MV-4-11 (cell line): Measurements from ENCODE around the gene CLEC17A.
"Not testable (repeated sequence)": the region's sequence is repeated elsewhere in the genome, so short reads cannot be mapped to it uniquely, and the experiment has no call there.

Experiments
- DNase-seq: peaks from one replicate; lab custom pipeline; 2025; lab: John Stamatoyannopoulos, UW

CLEC17A gene

DNA sequence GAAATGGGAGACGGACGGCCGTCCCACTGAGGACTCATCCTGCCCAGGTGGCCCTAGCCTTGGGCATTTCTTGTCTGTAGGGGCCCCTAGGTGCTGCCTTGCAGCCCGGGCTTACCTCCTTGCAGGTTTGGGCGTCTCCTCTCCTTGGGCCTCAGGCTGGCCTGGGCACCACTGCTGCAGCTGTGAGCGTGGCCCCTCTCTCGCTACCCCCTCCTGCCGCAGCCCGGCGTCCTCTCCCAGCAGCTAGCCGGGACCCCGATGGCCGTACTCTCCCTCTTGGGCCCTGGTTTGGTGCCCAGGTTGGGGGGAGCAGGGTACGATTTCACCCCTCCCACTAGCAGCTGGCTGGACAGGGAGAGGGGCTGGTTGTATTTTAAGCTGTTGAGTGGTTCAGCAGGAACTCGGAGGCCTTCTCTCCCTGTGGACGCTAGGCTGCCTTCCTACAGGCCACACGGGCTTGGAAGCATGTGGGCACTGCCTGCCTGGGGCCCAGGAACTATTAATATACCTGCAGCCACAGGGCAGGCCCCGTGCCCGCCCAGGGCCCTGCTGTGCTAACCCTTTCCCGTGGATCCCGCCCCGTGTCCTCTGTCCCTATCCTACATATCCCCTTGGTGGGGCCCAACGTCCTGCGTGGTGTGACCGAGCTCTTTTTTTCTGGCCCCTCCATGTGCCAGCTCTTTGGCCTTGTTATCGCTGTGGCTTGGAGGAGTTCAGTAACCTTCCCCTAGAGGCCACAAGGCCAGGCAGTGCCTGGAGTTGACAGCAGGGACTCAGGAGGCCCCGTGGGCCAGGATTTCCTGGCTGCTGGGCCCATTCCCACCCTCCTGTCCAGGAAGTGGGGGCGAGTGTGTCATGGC is 22.7 kb upstream of the CLEC17A start:
- no peak for DNase-seq

DNA sequence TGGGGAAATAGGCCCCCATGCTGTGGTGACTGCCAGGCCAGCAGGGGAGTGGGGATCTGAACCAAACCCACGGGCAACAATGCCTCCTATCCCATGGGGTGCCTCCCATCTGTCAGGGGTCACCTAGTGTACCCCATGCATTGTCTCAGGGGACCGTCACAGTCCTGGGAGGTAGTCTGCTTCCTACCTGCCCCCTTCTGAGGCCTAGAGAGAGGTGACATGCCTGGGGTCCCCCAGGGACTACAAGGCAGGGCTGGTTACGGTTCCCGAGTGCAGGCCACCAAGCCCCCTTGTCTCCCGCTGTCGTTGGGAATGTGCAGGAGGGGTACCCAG is 22.1 kb upstream of the CLEC17A start:
- DNase-seq, result no peak

DNA sequence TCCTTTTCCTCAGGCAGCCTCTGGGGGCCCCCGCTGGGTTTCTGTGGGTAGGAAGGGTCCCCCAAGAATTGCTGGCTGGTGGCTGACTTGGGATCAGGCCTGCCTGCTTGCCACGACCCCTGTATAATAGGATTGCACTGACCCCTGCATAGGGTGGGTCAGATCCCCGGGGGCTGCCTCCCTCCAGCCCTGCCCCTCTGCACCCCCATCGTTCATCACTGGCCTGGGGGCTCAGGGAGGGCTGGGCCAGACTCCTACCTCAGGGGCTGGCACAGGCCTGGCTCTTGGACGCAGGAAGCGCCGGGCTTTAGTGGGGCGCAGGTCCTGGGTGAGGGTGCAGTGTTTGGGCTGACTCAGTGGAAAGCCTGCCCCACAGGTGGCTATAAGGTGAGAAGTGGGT is 21.6 kb upstream of the CLEC17A start:
- no peak for DNase-seq

- DNase-seq, result peak; percentile 38
Measured at GRCh38 chr19:14561847-14562351, 21.0 kb upstream of the CLEC17A start.

GRCh38 chr19:14562660-14563589 is 20.0 kb upstream of the CLEC17A start:
- no peak for DNase-seq

GRCh38 chr19:14563590-14563926 is 19.3 kb upstream of the CLEC17A start:
- no peak for DNase-seq

- no peak for DNase-seq
Measured at GRCh38 chr19:14563989-14564651, 18.8 kb upstream of the CLEC17A start.

DNA sequence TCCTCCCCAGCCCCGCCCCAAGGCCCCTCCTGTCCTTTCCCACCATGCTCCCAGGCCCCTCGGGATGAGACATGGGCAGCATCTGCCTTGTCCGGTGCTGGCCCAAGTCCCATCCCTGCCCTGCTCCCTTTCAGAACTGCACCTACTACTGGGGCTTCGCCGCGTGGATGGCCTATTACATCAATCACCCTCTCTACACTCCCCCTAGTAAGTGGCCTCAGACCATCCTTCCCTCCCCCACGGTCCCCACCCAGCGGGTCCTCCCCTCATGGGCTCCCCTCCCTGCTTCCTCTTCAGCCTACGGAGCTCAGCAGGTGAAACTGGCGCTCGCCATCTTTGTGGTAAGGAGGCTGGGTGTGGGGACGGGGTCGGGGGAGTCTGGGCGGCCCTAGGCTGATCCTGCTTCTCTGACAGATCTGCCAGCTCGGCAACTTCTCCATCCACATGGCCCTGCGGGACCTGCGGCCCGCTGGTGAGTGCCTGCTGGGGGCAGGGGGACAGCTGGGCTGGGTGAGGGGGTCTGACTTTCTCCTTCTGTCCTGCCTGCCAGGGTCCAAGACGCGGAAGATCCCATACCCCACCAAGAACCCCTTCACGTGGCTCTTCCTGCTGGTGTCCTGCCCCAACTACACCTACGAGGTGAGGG is 18.1 kb upstream of the CLEC17A start:
- not testable (repeated sequence) for DNase-seq

DNA sequence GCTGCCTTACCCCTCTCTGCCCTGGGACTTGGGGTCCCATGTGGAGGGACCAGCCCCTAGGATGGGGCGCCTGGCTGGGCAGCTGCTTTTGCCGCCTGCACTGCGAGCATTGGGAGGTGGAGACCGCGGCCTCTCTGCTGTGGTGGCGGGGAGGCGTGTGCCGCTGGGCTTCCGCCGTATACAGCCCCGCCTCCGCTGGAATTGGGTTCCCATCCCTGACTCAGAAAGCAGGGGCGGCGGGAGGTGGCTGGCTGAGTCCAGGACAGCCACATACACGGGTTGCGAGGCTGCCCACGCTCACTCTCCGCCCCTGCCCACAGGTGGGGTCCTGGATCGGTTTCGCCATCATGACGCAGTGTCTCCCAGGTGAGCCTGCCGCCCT is 17.6 kb upstream of the CLEC17A start:
- no peak for DNase-seq

DNA sequence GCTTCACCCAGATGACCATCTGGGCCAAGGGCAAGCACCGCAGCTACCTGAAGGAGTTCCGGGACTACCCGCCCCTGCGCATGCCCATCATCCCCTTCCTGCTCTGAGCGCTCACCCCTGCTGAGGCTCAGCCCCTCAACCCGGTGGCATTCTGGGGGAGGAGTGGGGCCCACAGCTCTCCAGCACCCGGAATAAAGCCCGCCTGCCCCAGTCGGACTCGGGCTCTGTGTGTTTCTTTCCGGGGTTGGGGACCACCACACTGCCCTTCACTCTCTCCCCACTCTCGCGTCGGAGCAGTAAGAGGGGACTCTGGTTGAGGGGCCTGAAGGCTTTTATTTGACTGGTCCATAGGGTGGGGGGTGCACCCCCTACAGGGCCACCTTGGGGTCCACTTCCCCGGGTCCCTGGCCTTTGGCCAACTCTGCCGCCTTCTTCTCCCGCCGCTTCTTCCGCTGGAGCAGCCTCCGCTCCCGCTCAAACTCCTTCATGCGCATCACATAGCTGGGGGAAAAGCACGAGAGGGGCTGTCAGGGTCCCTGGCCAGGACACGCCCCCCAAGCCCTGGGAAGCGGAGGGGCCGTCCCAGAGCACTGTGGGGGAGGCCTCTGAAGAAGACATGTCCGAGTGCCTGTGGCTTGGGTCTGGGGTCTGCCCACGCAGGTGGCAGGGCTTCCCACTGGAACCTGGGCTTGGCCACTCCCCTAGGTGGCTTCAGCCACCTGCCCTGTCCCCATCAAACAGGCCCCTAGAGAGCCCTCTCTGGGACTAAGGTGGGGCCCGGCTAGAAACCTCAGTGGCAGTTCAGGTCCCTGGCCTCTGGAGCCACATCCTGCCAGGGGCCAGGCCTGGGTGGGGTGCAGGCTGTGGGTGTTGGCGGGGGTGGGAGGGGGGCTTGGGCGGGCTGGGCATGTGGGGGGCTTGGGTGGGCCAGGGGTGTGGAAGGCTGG is 16.8 kb upstream of the CLEC17A start:
- no peak for DNase-seq

DNA sequence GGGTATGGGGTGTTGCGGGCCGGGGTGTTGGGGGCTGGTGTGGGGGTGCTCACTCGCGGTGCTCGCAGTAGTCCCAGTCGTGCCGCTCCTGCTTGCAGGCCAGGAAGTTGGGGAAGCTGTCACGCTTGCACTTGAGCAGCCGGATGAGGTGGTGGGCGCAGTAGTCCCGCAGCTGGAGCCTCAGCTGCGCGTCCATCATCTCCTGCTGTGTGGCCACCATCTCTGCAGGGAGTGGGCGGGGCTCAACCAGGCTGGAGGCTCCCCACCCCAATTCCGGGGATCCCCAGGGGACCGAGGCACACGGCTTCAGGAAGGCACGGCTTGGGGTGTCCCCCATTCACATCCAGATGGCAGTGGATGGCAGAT is 16.2 kb upstream of the CLEC17A start:
- DNase-seq, result no peak

DNA sequence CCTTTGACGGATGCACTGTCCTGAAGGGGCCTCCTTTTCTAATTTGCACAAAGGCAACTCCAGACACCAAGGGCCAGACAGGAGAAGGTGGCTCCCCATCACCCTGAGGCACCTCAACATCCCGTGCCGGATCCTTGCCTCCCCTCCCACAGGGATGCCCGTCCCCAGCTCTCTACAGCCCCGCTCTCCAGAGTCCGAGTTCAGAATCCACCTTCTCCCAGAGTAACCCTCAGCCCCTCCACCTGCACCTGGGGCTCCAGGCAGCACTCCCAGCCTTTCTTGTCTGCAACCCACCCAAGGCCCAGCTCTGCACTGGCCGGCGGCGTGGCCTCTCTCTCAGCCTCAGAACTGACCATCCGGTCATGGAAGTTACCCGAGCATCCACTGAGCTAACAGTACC is 15.8 kb upstream of the CLEC17A start:
- no peak for DNase-seq

GRCh38 chr19:14570864-14571527 is 11.9 kb upstream of the CLEC17A start:
- no peak for DNase-seq

DNA sequence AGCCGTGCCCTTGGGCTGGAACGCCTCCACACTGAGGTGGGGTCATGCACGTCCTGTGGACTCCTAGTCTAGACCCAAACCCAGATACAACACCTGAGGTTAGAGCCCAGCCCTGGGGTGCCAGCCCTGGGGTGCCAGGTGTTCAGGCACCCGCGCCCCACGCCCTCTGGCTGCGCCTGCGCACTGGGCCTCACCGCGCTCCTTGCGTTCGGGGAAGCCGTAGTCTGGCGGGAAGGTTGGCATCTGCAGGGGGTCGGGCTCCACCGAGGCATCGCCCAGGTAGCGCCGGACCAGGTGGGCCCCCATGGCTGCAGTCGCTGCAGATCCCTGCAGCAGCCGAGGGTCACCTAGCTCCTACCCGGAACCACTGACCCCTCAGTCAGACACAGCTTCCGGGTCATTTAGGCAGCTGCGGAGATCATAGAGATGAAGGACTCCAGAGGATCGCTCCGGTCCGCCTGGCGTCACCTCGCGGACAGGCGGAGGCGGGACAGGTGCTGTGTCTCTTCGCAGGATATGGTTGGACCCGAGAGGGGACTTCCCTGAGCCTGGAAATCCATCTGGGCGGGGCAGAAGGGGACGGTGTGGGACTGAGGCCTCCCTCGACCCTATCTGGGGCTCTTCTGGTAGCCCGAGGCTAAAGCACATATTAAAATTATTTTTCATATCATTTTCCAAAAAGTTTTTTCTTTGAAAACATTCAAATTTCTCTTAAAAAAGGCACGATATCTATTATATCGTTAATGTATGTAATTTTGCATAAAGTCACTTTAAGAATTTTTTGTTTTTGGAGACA is 11.0 kb upstream of the CLEC17A start, which contains the start of gene NDUFB7:
TSS of gene NDUFB7 (minus strand) at position 372 of the 796 bp plus-strand sequence. CDS start at position 306, 66 bp downstream.
- DNase-seq, result peak; percentile 98

DNA sequence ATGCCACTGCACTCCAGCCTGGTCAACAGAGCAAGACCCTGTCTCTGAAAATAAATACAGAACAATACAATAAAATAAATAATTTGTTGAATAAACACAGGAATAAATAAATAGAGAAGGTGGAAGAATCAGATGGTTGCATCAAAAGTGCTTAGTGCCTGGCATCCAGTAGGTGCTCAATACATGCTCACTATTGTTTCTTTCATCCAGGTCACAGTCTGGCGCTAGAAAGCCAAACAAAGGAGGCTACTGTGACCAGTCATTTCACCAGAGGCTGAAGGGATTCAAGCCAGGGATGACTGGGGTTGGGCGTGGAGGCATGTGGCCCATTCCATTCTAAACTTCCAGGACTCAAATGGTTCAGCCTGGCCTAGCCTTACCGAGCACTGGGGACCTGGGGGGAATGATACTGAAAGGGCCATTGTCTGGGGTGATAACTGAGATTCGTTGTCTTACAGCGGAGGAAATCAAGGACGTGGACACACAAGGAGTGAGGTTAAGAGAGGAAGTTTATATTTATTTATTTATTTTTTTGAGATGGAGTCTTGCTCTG is 7.4 kb upstream of the CLEC17A start:
- DNase-seq, result no peak

DNA sequence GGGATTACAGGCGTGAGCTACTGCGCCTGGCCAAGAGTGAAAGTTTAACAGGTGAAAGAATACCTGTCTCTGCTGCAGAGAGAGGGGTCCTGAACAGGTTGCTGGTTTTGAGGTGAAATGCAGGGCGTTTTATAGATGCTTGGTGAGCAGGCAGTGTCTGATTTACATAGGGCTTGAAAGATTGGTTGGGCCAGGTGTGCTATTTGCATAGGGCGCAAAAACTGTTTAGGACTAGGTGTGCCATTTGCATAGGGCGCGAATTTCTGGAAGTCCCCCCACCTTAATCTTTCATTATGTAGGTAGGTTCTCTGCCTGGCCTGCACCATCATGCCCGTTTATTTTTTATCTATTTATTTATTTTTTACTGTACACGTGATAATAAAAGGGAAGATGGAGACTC is 6.5 kb upstream of the CLEC17A start:
- DNase-seq, result no peak

DNA sequence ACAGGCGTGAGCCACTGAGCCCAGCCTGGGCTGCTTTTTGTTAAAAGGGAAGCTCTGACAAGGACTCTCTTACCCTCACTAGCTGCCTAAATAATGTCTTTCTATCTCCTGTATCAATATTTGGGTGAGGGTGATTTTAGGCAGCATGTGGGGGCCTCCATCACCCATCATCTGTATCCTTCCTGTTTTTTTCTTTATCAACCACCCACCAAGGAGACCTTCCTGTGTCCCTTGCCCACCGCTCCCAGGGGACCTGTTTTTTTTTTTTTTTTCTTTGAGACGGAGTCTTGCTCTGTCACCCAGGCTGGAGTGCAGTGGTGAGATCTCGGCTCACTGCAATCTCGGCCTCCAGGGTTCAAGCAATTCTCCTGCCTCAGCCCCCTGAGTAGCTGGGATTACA is 5.6 kb upstream of the CLEC17A start:
- DNase-seq, result no peak

DNA sequence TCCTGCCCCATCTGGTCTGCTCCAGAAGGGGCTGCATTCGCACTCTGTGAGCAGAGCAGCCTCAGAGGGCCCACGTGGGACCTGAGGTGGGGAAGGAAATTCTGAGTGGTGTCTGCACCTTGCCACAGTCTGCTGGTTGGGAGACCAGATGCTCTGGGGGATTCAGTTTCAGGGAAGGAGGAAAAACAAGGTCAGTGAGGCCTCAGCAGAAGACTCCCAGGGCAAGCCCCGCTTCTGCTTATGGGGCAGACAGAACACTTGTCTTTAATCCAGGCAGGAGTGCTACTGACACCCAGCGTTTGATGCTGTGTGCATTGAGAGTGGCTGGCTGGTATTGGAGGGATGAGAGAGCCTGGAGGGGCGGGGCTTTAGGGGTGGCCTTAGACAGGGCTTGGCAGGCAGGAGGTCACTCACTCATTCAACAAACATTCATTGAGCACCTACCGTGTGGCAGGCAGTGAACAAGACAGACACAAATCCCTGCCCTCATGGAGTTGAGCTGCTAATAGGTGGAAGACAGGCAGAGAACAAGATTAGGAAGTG is 4.9 kb upstream of the CLEC17A start:
- DNase-seq, result peak; percentile 70
